Type B pancreatic cell (in vitro differentiated cells): ENCODE measurements around the gene IGDCC3. TPM values are rescaled to one million over a fixed set of nuclear protein-coding genes. Genes with fewer than 3 reads are reported as not detected.

ENCODE experiments used
- DNase-seq: peaks from one replicate; pipeline ENCODE4 v3.0.0; 2021; ENCODE audit warnings: mixed read lengths; ENCODE audit not compliant: unreplicated experiment; ENCODE audit errors: extremely low spot score
- H3K27ac Mint-ChIP-seq: 2 replicates; pipeline ENCODE4 v1.8.0; 2021; ENCODE audit warnings: mild to moderate bottlenecking, mixed read lengths
- H3K27me3 Mint-ChIP-seq: 2 replicates; pipeline ENCODE4 v1.8.0; 2021; ENCODE audit warnings: mixed read lengths
- H3K36me3 Mint-ChIP-seq: 2 replicates; pipeline ENCODE4 v1.8.0; 2021; ENCODE audit warnings: mixed read lengths
- H3K4me1 Mint-ChIP-seq: one replicate; pipeline ENCODE4 v1.8.0; 2021; ENCODE audit warnings: mixed read lengths; ENCODE audit not compliant: unreplicated experiment
- H3K4me3 Mint-ChIP-seq: 2 replicates; pipeline ENCODE4 v1.8.0; 2021; ENCODE audit warnings: mild to moderate bottlenecking, mixed read lengths
- H3K9me3 Mint-ChIP-seq: 2 replicates; pipeline ENCODE4 v1.8.0; 2021; ENCODE audit warnings: mixed read lengths
- CTCF ChIP-seq: fragments of 200-600 bp; sonication (generic); conservative IDR thresholded peaks from 2 replicates; pipeline ENCODE4 v1.5.0; 2021; ENCODE audit warnings: antibody characterized with exemption, mild to moderate bottlenecking
- total RNA-seq: library from RNA; stranded (reverse); gene quantifications from 2 replicates; pipeline ENCODE4 v1.2.1, GENCODE V29; 2021; ENCODE audit warnings: low replicate concordance

The IGDCC3 gene
- total RNA-seq, 1 donor from 2014 or later = 169 TPM

- DNase-seq = no peak
- H3K4me1 Mint-ChIP-seq = peaks cover 31% of the 10 kb centered on the region
- H3K27me3 Mint-ChIP-seq = peaks cover 8% of the 10 kb centered on the region
- H3K4me3 Mint-ChIP-seq = no peak overlapping the region
- TF ChIP-seq CTCF = no peak
- no peak overlapping the region for H3K27ac Mint-ChIP-seq
- H3K36me3 Mint-ChIP-seq = no peaks in the 10 kb centered on the region
- no peaks in the 10 kb centered on the region for H3K9me3 Mint-ChIP-seq
Observed at GRCh38 chr15:65413760-65414144, 36.0 kb upstream of the IGDCC3 start.

- DNase-seq = no peak
Observed at GRCh38 chr15:65413051-65413759, 35.4 kb upstream of the IGDCC3 start.

GRCh38 chr15:65412556-65412955 lies 34.8 kb upstream of the IGDCC3 start:
- Mint-ChIP-seq H3K27ac (no peak overlapping the region), H3K36me3 (no peaks in the 10 kb centered on the region), H3K4me1 (peaks cover 32% of the 10 kb centered on the region), H3K27me3 (peaks cover 8% of the 10 kb centered on the region), H3K4me3 (no peak overlapping the region), H3K9me3 (no peaks in the 10 kb centered on the region)
- no peak for DNase-seq
- TF ChIP-seq CTCF = no peak

More at GRCh38 chr15:65413051-65413759, 35.4 kb upstream of the IGDCC3 start:
- Mint-ChIP-seq H3K27me3 (peaks cover 8% of the 10 kb centered on the region), H3K27ac (no peak overlapping the region), H3K9me3 (no peaks in the 10 kb centered on the region), H3K4me1 (peaks cover 29% of the 10 kb centered on the region), H3K36me3 (no peaks in the 10 kb centered on the region), H3K4me3 (no peak overlapping the region)
- TF ChIP-seq CTCF = no peak

- Mint-ChIP-seq H3K4me1 (peaks cover 23% of the 10 kb centered on the region), H3K27ac (no peak overlapping the region), H3K9me3 (no peaks in the 10 kb centered on the region), H3K36me3 (no peaks in the 10 kb centered on the region), H3K27me3 (peaks cover 8% of the 10 kb centered on the region), H3K4me3 (no peak overlapping the region)
- no peak for DNase-seq
- no peak for TF ChIP-seq CTCF
Observed at GRCh38 chr15:65411465-65412071, 33.8 kb upstream of the IGDCC3 start.

GRCh38 chr15:65410972-65411371 lies 33.2 kb upstream of the IGDCC3 start:
- H3K27ac Mint-ChIP-seq = no peak overlapping the region
- no peaks in the 10 kb centered on the region for H3K36me3 Mint-ChIP-seq
- H3K27me3 Mint-ChIP-seq = peaks cover 8% of the 10 kb centered on the region
- no peak overlapping the region for H3K4me3 Mint-ChIP-seq
- no peak for DNase-seq
- no peaks in the 10 kb centered on the region for H3K9me3 Mint-ChIP-seq
- H3K4me1 Mint-ChIP-seq = peaks cover 20% of the 10 kb centered on the region
- TF ChIP-seq CTCF = no peak
